ENCODE measurements around the gene MTA2.
"Not testable (repeated sequence)": the region's sequence is repeated elsewhere in the genome, so short reads cannot be mapped to it uniquely, and the experiment has no call there.

MTA2 gene

GRCh38 chr11:62556108-62556874 is 45.4 kb downstream of the MTA2 start:
- Histone ChIP-seq H3K4me3 (ENCODE audit: low read depth, low read length) (no peak overlapping the region), H3K4me1 (ENCODE audit: control insufficient read depth, insufficient read depth, low read length) (peaks cover 63% of the 10 kb centered on the region), H3K36me3 (ENCODE audit: control insufficient read depth, insufficient read depth, low read length) (peaks cover 26% of the 10 kb centered on the region), H3K27me3 (ENCODE audit: control insufficient read depth, insufficient read depth, low read length) (no peaks in the 10 kb centered on the region), H3K9ac (ENCODE audit: low read depth, low read length) (peak overlapping the region; percentile 63), H3K9me3 (ENCODE audit: control insufficient read depth, insufficient read depth, low read length) (no peaks in the 10 kb centered on the region)

GRCh38 chr11:62555464-62556107 is 46.1 kb downstream of the MTA2 start:
- Histone ChIP-seq H3K9me3 (ENCODE audit: control insufficient read depth, insufficient read depth, low read length) (no peaks in the 10 kb centered on the region), H3K4me3 (ENCODE audit: low read depth, low read length) (no peak overlapping the region), H3K27me3 (ENCODE audit: control insufficient read depth, insufficient read depth, low read length) (peaks cover 5% of the 10 kb centered on the region), H3K36me3 (ENCODE audit: control insufficient read depth, insufficient read depth, low read length) (peaks cover 26% of the 10 kb centered on the region), H3K9ac (ENCODE audit: low read depth, low read length) (no peak overlapping the region), H3K4me1 (ENCODE audit: control insufficient read depth, insufficient read depth, low read length) (peaks cover 58% of the 10 kb centered on the region)

DNA sequence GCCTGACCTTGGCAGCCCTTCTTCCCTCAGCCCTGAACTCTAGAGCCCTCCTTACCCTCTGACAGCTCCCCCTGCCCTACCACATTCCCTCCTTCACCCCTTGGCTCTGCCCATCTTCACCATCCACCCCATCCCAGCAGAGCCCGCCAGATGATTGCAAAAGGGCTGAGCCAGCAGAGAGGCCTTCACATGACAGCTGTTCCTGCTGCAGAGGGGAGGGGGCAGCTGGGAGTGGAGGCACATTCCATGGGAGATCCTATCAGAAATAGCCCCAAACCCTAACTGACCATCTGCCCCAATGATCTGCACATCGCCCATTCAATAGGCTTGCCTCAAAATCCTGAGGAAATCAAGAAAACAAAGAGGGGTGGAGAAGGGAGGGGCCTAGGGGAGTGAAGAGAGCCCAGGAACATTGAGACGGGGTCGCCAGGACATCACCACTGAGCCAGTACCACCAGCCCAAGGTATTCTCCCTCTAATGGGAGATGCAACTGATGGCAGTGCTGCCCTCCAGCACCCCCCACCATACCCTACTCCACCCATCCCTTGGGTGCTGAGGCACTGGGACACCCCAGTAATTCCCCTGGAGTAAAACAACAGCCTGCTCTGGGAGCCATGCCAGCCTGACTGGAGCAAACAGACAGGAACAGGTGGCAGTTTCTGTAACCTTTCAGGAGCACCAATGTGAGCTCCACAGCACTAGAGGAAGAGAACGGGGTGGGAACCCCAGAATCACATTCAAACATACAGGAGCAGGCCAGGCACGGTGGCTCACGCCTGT is 47.1 kb downstream of the MTA2 start:
- no peaks in the 10 kb centered on the region for H3K9me3 ChIP-seq (ENCODE audit: control insufficient read depth, insufficient read depth, low read length)
- peaks cover 16% of the 10 kb centered on the region for H3K27me3 ChIP-seq (ENCODE audit: control insufficient read depth, insufficient read depth, low read length)
- peaks cover 18% of the 10 kb centered on the region for H3K36me3 ChIP-seq (ENCODE audit: control insufficient read depth, insufficient read depth, low read length)
- H3K9ac ChIP-seq (ENCODE audit: low read depth, low read length): no peak overlapping the region
- H3K4me1 ChIP-seq (ENCODE audit: control insufficient read depth, insufficient read depth, low read length): peaks cover 50% of the 10 kb centered on the region
- no peak overlapping the region for H3K4me3 ChIP-seq (ENCODE audit: low read depth, low read length)

DNA sequence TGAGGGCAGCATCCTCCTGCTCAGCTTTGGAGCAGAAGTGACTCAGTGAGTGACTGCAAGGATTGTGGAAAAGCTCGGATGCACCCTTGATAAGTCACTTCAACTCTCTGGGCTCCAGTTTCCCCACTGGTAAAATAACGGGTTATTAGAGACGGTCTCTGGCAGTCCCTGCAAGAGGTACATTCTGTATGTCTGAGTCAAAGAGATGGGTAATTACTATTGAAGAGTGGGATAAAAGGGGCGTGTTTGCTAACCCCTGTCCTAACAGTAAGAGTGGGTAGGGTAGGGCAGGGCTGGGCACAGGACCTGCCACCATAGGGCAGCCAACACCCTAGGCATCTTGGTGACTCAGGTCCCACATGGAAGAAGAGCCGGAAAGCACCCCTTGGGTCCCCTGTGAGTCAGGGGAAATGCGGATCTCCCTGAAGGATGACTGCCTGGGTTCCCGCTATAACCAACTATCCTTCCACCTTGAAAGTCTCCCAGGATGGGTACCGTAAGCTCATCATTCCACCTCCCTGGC is 47.8 kb downstream of the MTA2 start:
- peak overlapping the region; percentile 16 for H3K4me3 ChIP-seq (ENCODE audit: low read depth, low read length)
- no peak overlapping the region for H3K9ac ChIP-seq (ENCODE audit: low read depth, low read length)
- H3K9me3 ChIP-seq (ENCODE audit: control insufficient read depth, insufficient read depth, low read length): no peaks in the 10 kb centered on the region
- peaks cover 22% of the 10 kb centered on the region for H3K27me3 ChIP-seq (ENCODE audit: control insufficient read depth, insufficient read depth, low read length)
- peaks cover 11% of the 10 kb centered on the region for H3K36me3 ChIP-seq (ENCODE audit: control insufficient read depth, insufficient read depth, low read length)
- peaks cover 45% of the 10 kb centered on the region for H3K4me1 ChIP-seq (ENCODE audit: control insufficient read depth, insufficient read depth, low read length)

DNA sequence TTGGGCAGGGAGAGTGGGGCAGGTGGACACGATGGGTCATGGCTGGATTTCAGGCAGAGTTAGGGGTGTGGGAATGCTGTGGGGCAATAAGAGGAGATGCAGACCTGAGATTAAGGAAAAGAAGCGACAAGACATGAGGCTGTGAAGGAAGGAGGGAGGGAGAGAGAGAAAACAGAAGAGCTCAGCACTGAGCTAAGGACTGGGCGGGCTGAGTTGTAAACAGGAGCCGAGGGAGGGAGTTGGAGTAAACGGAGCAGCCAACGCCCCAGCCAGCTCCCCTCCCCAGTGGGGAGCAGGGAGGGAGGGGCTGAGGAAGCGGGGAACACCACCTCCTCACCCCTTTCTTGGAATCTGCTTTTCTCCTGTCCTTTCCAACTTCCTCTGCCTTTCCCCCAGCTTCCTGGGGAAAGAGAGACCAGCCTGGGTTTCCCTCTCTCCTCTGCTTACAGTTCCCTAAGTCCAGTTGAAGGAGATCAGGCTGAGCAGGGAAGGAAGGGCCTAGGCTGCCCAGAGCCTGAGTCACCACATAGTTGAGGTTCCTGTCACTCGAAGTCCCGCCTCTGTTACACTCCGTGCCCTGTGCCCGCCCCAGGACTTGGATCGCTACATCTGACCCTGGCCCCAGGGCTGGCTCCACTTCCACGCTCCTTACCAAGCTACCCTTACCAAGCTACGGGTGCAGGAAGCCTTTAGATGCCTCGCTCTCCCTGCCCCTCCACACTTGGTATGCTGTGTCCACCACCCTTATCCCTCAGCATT is 48.4 kb downstream of the MTA2 start:
- H3K27me3 ChIP-seq (ENCODE audit: control insufficient read depth, insufficient read depth, low read length): peaks cover 28% of the 10 kb centered on the region
- peaks cover 45% of the 10 kb centered on the region for H3K4me1 ChIP-seq (ENCODE audit: control insufficient read depth, insufficient read depth, low read length)
- H3K9ac ChIP-seq (ENCODE audit: low read depth, low read length): peak overlapping the region; percentile 2
- H3K9me3 ChIP-seq (ENCODE audit: control insufficient read depth, insufficient read depth, low read length): no peaks in the 10 kb centered on the region
- H3K4me3 ChIP-seq (ENCODE audit: low read depth, low read length): peak overlapping the region; percentile 37
- peaks cover 8% of the 10 kb centered on the region for H3K36me3 ChIP-seq (ENCODE audit: control insufficient read depth, insufficient read depth, low read length)

DNA sequence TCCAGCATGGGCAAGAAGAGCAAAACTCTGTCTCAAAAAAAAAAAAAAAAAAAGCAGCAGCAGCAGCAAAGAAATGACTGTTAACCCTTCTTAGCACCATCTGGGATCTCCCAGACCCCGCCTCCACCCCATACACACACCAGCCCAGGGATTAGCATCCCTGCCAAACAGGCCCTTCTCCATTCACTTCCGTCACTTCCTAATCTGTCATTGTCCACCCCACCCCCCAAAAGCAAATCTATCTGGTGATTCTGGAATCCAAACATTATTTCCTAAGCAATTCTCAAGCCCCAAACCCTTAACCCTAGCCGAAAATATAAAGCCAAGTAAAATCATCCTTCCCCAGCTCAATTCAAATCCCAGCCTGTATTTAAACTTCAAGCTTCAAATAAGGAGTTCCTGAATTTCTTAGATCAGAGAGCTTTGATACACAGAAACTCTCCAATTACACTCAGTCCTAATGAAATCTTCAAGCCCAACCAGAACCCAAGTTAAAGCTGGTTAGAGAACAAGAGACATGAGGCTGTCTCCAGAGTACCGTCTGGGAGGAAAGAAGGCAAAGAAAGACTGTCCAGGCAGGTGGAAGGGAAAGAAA is 49.1 kb downstream of the MTA2 start:
- Histone ChIP-seq H3K36me3 (ENCODE audit: control insufficient read depth, insufficient read depth, low read length) (peaks cover 8% of the 10 kb centered on the region), H3K9me3 (ENCODE audit: control insufficient read depth, insufficient read depth, low read length) (no peaks in the 10 kb centered on the region), H3K9ac (ENCODE audit: low read depth, low read length) (no peak overlapping the region), H3K27me3 (ENCODE audit: control insufficient read depth, insufficient read depth, low read length) (peaks cover 35% of the 10 kb centered on the region), H3K4me3 (ENCODE audit: low read depth, low read length) (peak overlapping the region; percentile 37), H3K4me1 (ENCODE audit: control insufficient read depth, insufficient read depth, low read length) (peaks cover 47% of the 10 kb centered on the region)

DNA sequence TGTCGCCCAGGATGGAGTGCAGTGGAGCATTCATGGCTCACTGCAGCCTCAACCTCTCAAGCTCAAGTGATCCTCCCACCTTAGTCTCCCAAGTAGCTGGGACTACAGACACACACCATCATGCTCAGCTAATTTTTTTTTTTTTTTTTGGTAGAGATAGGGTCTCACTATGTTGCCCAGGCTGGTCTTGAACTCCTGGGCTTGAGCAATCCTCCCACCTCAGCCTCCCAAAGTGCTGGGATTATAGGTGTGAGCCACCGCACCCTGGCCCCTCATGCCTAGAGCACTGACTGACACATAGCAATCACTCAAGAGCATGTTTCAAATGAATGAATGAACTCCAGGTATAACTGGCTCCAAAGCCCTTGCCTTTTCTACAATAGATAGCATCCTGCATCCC is 51.2 kb downstream of the MTA2 start:
- peaks cover 43% of the 10 kb centered on the region for H3K27me3 ChIP-seq (ENCODE audit: control insufficient read depth, insufficient read depth, low read length)
- not testable (repeated sequence) for H3K9me3 ChIP-seq (ENCODE audit: control insufficient read depth, insufficient read depth, low read length); H3K9ac ChIP-seq (ENCODE audit: low read depth, low read length); H3K36me3 ChIP-seq (ENCODE audit: control insufficient read depth, insufficient read depth, low read length); H3K4me3 ChIP-seq (ENCODE audit: low read depth, low read length)
- peaks cover 32% of the 10 kb centered on the region for H3K4me1 ChIP-seq (ENCODE audit: control insufficient read depth, insufficient read depth, low read length)

DNA sequence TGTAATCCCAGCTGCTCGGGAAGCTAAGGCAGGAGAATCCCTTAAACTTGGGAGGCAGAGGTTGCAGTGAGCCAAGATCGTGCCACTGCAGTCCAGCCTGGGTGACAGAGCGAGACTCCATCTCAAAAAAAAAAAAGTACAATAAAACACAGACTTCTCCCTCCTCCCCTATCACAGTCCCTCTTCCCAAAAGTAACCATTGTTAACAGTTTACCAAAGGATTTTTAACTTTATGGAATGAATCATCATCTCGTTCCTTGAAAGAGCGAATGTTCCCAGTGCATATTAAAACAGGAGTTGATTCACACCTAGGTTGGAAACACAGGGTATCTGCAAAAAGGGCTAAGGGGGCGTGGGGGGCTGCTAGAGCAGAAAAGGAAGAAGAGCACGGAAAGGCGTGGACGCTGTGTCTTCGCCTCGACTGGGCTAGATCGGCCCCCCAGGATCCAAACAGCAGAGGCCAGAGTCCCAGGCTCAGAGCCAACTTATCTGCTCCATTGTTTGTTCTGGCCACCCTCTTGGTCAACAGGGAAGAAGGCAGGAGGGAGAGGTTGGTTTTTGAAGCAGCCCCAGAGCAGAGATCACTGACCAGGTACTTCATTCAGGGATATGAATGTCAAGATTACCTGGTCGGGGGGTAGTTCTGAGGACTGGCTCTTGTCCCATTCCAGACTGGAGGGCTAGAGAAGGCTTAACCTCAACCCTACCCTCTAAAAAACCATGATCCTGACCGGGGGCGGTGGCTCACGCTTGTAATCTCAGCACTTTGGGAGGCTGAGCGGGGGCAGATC is 52.9 kb downstream of the MTA2 start:
- Histone ChIP-seq H3K4me1 (ENCODE audit: control insufficient read depth, insufficient read depth, low read length) (peaks cover 27% of the 10 kb centered on the region), H3K9ac (ENCODE audit: low read depth, low read length) (no peak overlapping the region), H3K36me3 (ENCODE audit: control insufficient read depth, insufficient read depth, low read length) (no peaks in the 10 kb centered on the region), H3K4me3 (ENCODE audit: low read depth, low read length) (no peak overlapping the region), H3K27me3 (ENCODE audit: control insufficient read depth, insufficient read depth, low read length) (peaks cover 60% of the 10 kb centered on the region), H3K9me3 (ENCODE audit: control insufficient read depth, insufficient read depth, low read length) (no peaks in the 10 kb centered on the region)

DNA sequence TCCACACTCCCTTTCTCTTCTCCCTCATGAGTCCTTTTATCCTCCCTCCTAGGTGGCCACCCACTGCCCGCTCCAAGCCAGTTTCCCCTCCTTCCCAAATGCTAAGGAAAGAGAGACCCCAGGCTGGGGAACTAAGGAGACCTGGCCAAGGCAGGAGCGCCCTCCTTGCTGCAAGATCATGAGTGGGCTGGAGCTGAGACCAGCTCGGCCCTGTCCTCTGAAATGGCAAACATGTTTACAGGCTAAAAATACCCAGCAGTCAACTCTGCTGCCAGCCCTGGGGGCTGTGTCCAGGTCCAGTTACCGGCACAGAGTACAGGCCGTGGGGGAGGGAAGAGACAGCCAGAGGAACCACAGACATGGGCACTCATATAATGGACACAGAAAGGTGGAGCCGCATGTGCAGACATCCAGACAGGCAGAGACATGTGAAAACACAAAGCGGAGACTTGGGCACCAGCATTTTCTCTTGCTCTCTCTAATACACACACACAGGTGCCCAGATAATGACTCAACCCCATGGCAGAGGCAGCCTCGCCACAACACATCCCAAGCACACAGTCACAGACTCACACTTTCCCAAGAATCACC is 53.9 kb downstream of the MTA2 start:
- peaks cover 25% of the 10 kb centered on the region for H3K4me1 ChIP-seq (ENCODE audit: control insufficient read depth, insufficient read depth, low read length)
- H3K9me3 ChIP-seq (ENCODE audit: control insufficient read depth, insufficient read depth, low read length): no peaks in the 10 kb centered on the region
- no peaks in the 10 kb centered on the region for H3K36me3 ChIP-seq (ENCODE audit: control insufficient read depth, insufficient read depth, low read length)
- peak overlapping the region; percentile 8 for H3K9ac ChIP-seq (ENCODE audit: low read depth, low read length)
- H3K4me3 ChIP-seq (ENCODE audit: low read depth, low read length): peak overlapping the region; percentile 73
- peaks cover 70% of the 10 kb centered on the region for H3K27me3 ChIP-seq (ENCODE audit: control insufficient read depth, insufficient read depth, low read length)

DNA sequence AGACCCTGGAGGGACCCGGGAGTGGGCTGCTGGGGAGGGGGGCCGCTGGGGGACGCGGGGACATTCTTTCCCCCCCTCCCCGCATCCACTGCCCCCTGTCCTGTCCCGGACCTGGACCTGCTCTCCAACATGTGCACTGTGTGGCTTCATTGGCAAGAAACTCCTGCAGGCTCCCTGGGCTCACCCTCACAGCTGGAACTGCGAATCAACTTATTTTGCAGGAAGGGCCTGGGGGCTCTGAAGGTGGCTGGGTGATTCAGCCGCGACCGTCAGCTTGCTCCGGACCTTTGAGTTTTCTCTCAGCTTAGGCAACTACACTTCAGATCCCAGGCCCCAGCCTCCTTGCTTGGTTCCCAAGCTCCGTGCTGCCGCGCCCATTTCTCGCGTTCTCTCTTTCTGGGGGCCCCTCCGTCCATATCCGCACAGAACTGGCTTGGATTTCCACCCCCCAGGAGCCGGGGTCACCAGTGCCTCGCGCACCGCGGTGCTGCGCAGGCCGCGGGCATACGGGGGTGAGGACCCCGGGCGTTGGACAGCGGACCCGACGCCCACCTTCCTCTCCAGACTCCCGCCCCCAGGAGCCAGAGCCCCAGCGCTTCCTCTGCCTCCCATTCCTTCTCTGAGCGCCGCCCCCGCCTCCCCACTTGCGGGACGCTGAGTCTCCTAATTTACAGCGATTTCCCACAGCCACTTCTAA is 54.6 kb downstream of the MTA2 start:
- H3K4me3 ChIP-seq (ENCODE audit: low read depth, low read length): peak overlapping the region; percentile 73
- no peaks in the 10 kb centered on the region for H3K9me3 ChIP-seq (ENCODE audit: control insufficient read depth, insufficient read depth, low read length)
- H3K4me1 ChIP-seq (ENCODE audit: control insufficient read depth, insufficient read depth, low read length): peaks cover 21% of the 10 kb centered on the region
- H3K36me3 ChIP-seq (ENCODE audit: control insufficient read depth, insufficient read depth, low read length): no peaks in the 10 kb centered on the region
- peaks cover 73% of the 10 kb centered on the region for H3K27me3 ChIP-seq (ENCODE audit: control insufficient read depth, insufficient read depth, low read length)
- peak overlapping the region; percentile 1 for H3K9ac ChIP-seq (ENCODE audit: low read depth, low read length)
